Neuronal stem cell (in vitro differentiated cells): ENCODE measurements around the gene RORC.
A peak's percentile ranks its signal among the peaks of the same experiment; 100 is the strongest.

Experiments used
- DNase-seq: peaks from one replicate; pipeline ENCODE4 v3.0.0-alpha.2; 2013; ENCODE audit warnings: low spot score
- H2AFZ ChIP-seq: one replicate; pipeline ENCODE4 v1.6.1; 2013; ENCODE audit warnings: mild to moderate bottlenecking, low read length, inconsistent platforms
- H2AK5ac ChIP-seq: 2 replicates; pipeline ENCODE4 v1.6.1; 2013; ENCODE audit warnings: low read depth, mild to moderate bottlenecking, inconsistent platforms, low read length, moderate library complexity, mixed read lengths
- H2BK120ac ChIP-seq: 2 replicates; pipeline ENCODE4 v1.6.1; 2013; ENCODE audit warnings: low read depth, mild to moderate bottlenecking, inconsistent platforms, low read length, moderate library complexity, mixed read lengths
- H2BK12ac ChIP-seq: one replicate; pipeline ENCODE4 v1.6.1; 2013; ENCODE audit warnings: low read length, inconsistent platforms
- H2BK15ac ChIP-seq: 2 replicates; pipeline ENCODE4 v1.6.1; 2013; ENCODE audit warnings: mild to moderate bottlenecking, low read length, inconsistent platforms, mixed read lengths
- H2BK5ac ChIP-seq: one replicate; pipeline ENCODE4 v1.6.1; 2013; ENCODE audit warnings: inconsistent platforms, mild to moderate bottlenecking, low read length, moderate library complexity
- H3K14ac ChIP-seq: one replicate; pipeline ENCODE4 v1.6.1; 2013; ENCODE audit warnings: low read length, inconsistent platforms
- H3K18ac ChIP-seq: 2 replicates; pipeline ENCODE4 v1.6.1; 2013; ENCODE audit warnings: low read length, inconsistent platforms
- H3K23ac ChIP-seq: 2 replicates; pipeline ENCODE4 v1.6.1; 2013; ENCODE audit warnings: low read depth, mild to moderate bottlenecking, mixed read lengths, low read length, inconsistent platforms; ENCODE audit not compliant: poor library complexity
- H3K27ac ChIP-seq: replicated peaks from 3 replicates; pipeline ENCODE4 v1.5.1; 2013; ENCODE audit warnings: low read length, inconsistent platforms
- H3K27me3 ChIP-seq, 3 experiments: 2 replicates each; pipeline ENCODE4 v1.6.1; 2013; ENCODE audit warnings: low read length in 3 of 3, mild to moderate bottlenecking in 2 of 3, inconsistent platforms in 1 of 3, low read depth in 1 of 3, mixed read lengths in 1 of 3, moderate library complexity in 1 of 3; ENCODE audit not compliant: control insufficient read depth in 3 of 3, insufficient read depth in 3 of 3
- H3K36me3 ChIP-seq, 2 donors: replicated peaks in 1 of 2; 2 replicates each; pipeline ENCODE4 v1.6.1; 2013; ENCODE audit warnings: low read length in 2 of 2; ENCODE audit not compliant: control insufficient read depth in 2 of 2, insufficient read depth in 2 of 2
- H3K4ac ChIP-seq: 2 replicates; pipeline ENCODE4 v1.6.1; 2013; ENCODE audit warnings: inconsistent platforms, mild to moderate bottlenecking, low read length, moderate library complexity
- H3K4me1 ChIP-seq, 2 donors: 1 replicate in 1 of 2; 2 replicates in 1 of 2; pipeline ENCODE4 v1.6.1; 2013; ENCODE audit warnings: low read length in 2 of 2, low read depth in 1 of 2; ENCODE audit not compliant: control insufficient read depth in 2 of 2, insufficient read depth in 1 of 2
- H3K4me2 ChIP-seq: one replicate; pipeline ENCODE4 v1.6.1; 2013; ENCODE audit warnings: mild to moderate bottlenecking, low read length, inconsistent platforms; ENCODE audit not compliant: insufficient read depth, poor library complexity, severe bottlenecking
- H3K4me3 ChIP-seq, 2 donors: 2 replicates each; pipeline ENCODE4 v1.5.1; 2013; ENCODE audit warnings: low read length in 2 of 2, mild to moderate bottlenecking in 2 of 2, inconsistent platforms in 1 of 2, moderate library complexity in 1 of 2
- H3K79me1 ChIP-seq: one replicate; pipeline ENCODE4 v1.6.1; 2013; ENCODE audit warnings: low read depth, mild to moderate bottlenecking, inconsistent platforms, low read length, moderate library complexity
- H3K9ac ChIP-seq: one replicate; pipeline ENCODE4 v1.6.1; 2013; ENCODE audit warnings: mild to moderate bottlenecking, low read depth, low read length, inconsistent platforms; ENCODE audit not compliant: poor library complexity
- H3K9me3 ChIP-seq, 2 donors: replicated peaks in 1 of 2; 2 replicates each; pipeline versions ENCODE3 to v1.6.1; 2013; ENCODE audit warnings: low read length in 2 of 2, mild to moderate bottlenecking in 2 of 2, inconsistent platforms in 1 of 2, low read depth in 1 of 2, mixed read lengths in 1 of 2, moderate library complexity in 1 of 2; ENCODE audit not compliant: control insufficient read depth in 2 of 2, insufficient read depth in 1 of 2
- H4K8ac ChIP-seq: one replicate; pipeline ENCODE4 v1.6.1; 2013; ENCODE audit warnings: low read depth, mild to moderate bottlenecking, inconsistent platforms, low read length, moderate library complexity
- H4K91ac ChIP-seq: one replicate; pipeline ENCODE4 v1.6.1; 2013; ENCODE audit warnings: low read length, low read depth, mild to moderate bottlenecking, inconsistent platforms; ENCODE audit not compliant: poor library complexity
- WGBS, 2 donors: extraction: QIAGEN DNeasy Blood & Tissue Kit; methylation state at CpG; one replicate each; pipeline ENCODE4 v1.1.7; 2013; ENCODE audit warnings: missing lambda C conversion rate in 2 of 2, mixed read lengths in 1 of 2; ENCODE audit not compliant: insufficient read length in 2 of 2, insufficient replicate concordance in 1 of 2; ENCODE audit errors: extremely low coverage in 2 of 2; 5-methylcytosine and 5-hydroxymethylcytosine counted together

Gene RORC

GRCh38 chr1:151827853-151828252 is 3.7 kb downstream of the RORC start:
- peak overlapping the region; percentile 39 for H2BK5ac ChIP-seq
- no peak overlapping the region for H3K4ac ChIP-seq
- H3K36me3 ChIP-seq, result no peaks in the 10 kb centered on the region
- H3K9me3 ChIP-seq, result no peaks in the 10 kb centered on the region
- no peak overlapping the region for H2BK120ac ChIP-seq
- no CpG with 5 or more reads among the region's 9 CpGs for WGBS, 2 donors
- no peak for DNase-seq
- peak overlapping the region; percentile 43 for H4K8ac ChIP-seq
- peaks cover 0 to 58% (median 0%) of the 10 kb centered on the region in 3 experiments for H3K27me3 ChIP-seq
- H3K18ac ChIP-seq, result peak overlapping the region; percentile 97
- no peak overlapping the region for H3K4me2 ChIP-seq
- no peak overlapping the region for H3K4me3 ChIP-seq
- peak overlapping the region; percentile 97 for H2AK5ac ChIP-seq
- H3K27ac ChIP-seq, result no peak overlapping the region
- peak overlapping the region; percentile 89 for H3K14ac ChIP-seq
- peak overlapping the region; percentile 63 for H3K9ac ChIP-seq
- H3K4me1 ChIP-seq, result peaks cover 18 to 23% of the 10 kb centered on the region in 2 donors
- H3K23ac ChIP-seq, result no peak overlapping the region
- no peak overlapping the region for H4K91ac ChIP-seq
- peak overlapping the region; percentile 0 for H2AFZ ChIP-seq
- H2BK15ac ChIP-seq, result peak overlapping the region; percentile 94
- H3K79me1 ChIP-seq, result no peaks in the 10 kb centered on the region
- peak overlapping the region; percentile 99 for H2BK12ac ChIP-seq

DNA sequence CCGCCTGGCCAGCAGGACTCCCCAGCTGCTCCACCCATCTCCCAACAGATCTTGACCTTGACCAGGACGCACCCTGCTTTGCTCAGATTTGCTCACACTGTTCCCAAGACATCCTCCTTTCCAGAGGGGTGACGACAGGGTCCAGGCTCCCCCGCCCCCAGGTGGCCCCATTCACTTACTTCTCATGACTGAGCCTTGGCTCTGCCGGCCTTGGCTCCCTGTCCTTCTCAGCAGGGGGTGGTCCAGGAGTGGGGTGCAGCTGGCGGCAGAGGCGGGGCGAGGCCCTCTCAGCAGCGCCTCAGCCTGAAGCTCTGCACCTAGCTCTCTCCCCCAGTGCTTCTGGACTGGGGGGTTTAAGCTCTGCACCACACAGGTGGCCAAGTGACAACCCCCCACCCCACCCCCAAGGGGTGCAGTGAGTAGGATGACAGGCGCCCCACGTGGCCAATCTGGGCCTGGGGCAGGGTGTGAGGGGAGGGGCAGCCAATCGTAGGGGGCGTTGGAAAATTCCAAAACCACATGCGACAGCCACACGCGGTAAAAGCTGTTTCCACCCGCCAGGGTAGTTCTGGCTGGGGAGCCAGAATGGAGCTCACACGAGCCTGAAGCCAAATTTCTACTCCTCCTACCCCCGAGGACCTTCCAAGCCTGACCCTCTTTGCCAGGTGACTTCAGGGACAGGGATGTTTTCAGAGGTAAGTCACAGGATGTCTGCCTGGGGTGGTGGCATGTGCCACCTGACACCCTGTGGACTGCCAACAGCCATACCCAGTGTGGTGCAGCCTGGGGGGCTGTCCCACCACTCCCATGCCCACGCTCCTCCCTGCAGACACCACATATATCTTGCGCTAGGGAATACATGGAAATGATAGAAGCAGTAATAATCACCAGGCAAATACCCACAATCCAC is 5.6 kb downstream of the RORC start:
- Histone ChIP-seq H3K27me3 (peaks cover 0 to 57% (median 0%) of the 10 kb centered on the region in 3 experiments), H2AK5ac (no peak overlapping the region), H3K79me1 (no peaks in the 10 kb centered on the region), H4K8ac (no peak overlapping the region), H3K9ac (no peak overlapping the region), H3K27ac (no peak overlapping the region), H2BK5ac (peak overlapping the region; percentile 58), H3K4me1 (peaks cover 18 to 27% of the 10 kb centered on the region in 2 donors), H4K91ac (no peak overlapping the region), H2BK15ac (peak overlapping the region; percentile 50), H3K9me3 (no peaks in the 10 kb centered on the region), H2AFZ (no peak overlapping the region), H3K23ac (no peak overlapping the region), H2BK120ac (no peak overlapping the region), H3K36me3 (no peaks in the 10 kb centered on the region), H3K14ac (peak overlapping the region; percentile 17), H3K4ac (no peak overlapping the region), H3K4me2 (no peak overlapping the region), H3K18ac (peak overlapping the region; percentile 35), H3K4me3 (no peak overlapping the region), H2BK12ac (no peak overlapping the region)
- no CpG with 5 or more reads among the region's 21 CpGs for WGBS, 2 donors
- DNase-seq, result no peak

DNA sequence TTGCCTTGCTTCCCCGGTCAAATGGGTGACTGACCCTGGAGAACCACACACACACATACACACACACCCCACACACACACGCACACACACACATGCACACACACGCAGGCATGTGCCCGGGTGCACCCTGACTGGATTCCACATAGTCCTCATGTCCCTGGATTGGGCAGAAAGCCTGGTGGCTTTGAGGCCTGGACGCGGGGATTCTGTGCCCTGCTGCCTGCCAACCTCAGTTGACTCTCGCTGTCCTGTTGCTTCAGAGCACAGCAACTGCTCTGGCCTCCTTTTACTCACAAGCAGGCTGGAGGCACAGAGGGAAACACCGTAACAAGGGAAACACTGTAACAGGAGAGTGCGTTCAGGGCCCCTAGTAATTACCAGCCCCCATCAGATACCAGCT is 6.4 kb downstream of the RORC start:
- Histone ChIP-seq H3K79me1 (no peaks in the 10 kb centered on the region), H4K8ac (no peak overlapping the region), H3K4me1 (peaks cover 18 to 26% of the 10 kb centered on the region in 2 donors), H3K4me3 (no peak overlapping the region), H3K4ac (no peak overlapping the region), H2BK12ac (no peak overlapping the region), H3K27me3 (peaks cover 0 to 62% (median 0%) of the 10 kb centered on the region in 3 experiments), H3K14ac (no peak overlapping the region), H3K9ac (no peak overlapping the region), H2BK120ac (no peak overlapping the region), H3K18ac (peak overlapping the region; percentile 27), H3K9me3 (no peaks in the 10 kb centered on the region), H2AK5ac (no peak overlapping the region), H3K27ac (no peak overlapping the region), H3K4me2 (no peak overlapping the region), H2BK15ac (peak overlapping the region; percentile 76), H4K91ac (no peak overlapping the region), H2BK5ac (no peak overlapping the region), H3K23ac (no peak overlapping the region), H3K36me3 (no peaks in the 10 kb centered on the region), H2AFZ (no peak overlapping the region)
- no peak for DNase-seq
- WGBS, 2 donors, result no CpG with 5 or more reads among the region's 9 CpGs

DNA sequence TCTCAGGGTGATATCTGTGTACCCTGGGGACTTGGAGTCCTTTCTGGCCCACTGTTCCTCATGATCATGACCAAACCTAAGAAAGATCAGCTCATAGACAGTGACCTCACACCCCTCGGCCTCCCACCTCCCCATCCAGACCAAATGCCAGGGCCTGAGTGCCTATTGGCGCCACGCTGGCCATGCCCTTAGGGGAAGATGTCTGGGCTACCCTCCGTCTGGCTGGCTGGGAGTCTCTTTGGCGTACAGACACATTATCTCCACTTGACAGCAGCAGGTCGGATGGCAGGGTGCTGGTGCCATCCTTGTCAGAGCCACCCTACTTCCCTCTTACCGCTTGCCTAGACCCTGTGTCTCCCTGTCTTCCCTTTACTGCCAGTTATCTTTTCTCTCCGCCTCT is 8.4 kb downstream of the RORC start:
- Histone ChIP-seq H3K18ac (no peak overlapping the region), H3K4me1 (peaks cover 4 to 11% of the 10 kb centered on the region in 2 donors), H2BK15ac (no peak overlapping the region), H3K14ac (no peak overlapping the region), H3K4me3 (no peak overlapping the region), H3K4me2 (no peak overlapping the region), H2BK120ac (no peak overlapping the region), H3K79me1 (no peaks in the 10 kb centered on the region), H3K9ac (no peak overlapping the region), H2AFZ (no peak overlapping the region), H3K4ac (no peak overlapping the region), H3K27me3 (peaks cover 0 to 81% (median 0%) of the 10 kb centered on the region in 3 experiments), H4K8ac (no peak overlapping the region), H2AK5ac (no peak overlapping the region), H2BK5ac (no peak overlapping the region), H4K91ac (no peak overlapping the region), H3K36me3 (no peaks in the 10 kb centered on the region), H3K9me3 (no peaks in the 10 kb centered on the region), H3K23ac (no peak overlapping the region), H2BK12ac (no peak overlapping the region), H3K27ac (no peak overlapping the region)
- WGBS, 2 donors, result no CpG with 5 or more reads among the region's 8 CpGs
- DNase-seq, result no peak
